Posterior vena cava (tissue), 2 donors: ENCODE results near the gene ZDHHC4. TPM values are rescaled to one million over a fixed set of nuclear protein-coding genes. Genes with fewer than 3 reads are reported as not detected.

Source experiments
- DNase-seq: peaks from one replicate; pipeline ENCODE4 v3.0.0-alpha.2; 2020; ENCODE audit warnings: low spot score
- intact Hi-C, 2 donors: fragments of 100-400 bp; cut with DNase I; formaldehyde crosslinking; loops; one replicate each; pipeline versions ENCODE4 v1.14.1 to v1.14.2; 2022 to 2023
- long read RNA-seq, 2 donors: library from polyadenylated mRNA; unstranded; transcript quantifications; one replicate each; pipeline ENCODE4 v2.0.0, GENCODE V29; 2020 to 2021
- total RNA-seq, 2 donors: library from RNA; stranded (reverse); fragmentation: NEBNext Ultra II Directional; extraction: Animal tissue kit (Norgen Biotek cat#: 25700); gene quantifications; one replicate each; pipeline ENCODE4 v1.2.1, GENCODE V29; 2021
- donor health status: DM: yes; HTN: yes; CAD: no.
- donor health status: DM: yes; HTN: yes; CAD: no.

Gene ZDHHC4
- total RNA-seq: 10 to 100 TPM; 34.2 to 36.9 TPM
- long read RNA-seq, donor 1, transcript ZDHHC4-201 (8 exons, 1,259 nt): major isoform, 6 of 16 reads
- long read RNA-seq, donor 1, partial matches to known transcripts: 0 of 16 reads
- long read RNA-seq, donor 1, other reads (novel, unspliced or antisense): 3 of 16 reads
- long read RNA-seq, donor 2, transcript ZDHHC4-205 (8 exons, 1,552 nt): minor isoform, 11 of 89 reads
- long read RNA-seq, donor 2, transcript ZDHHC4-208 (2 exons, 718 nt): minor isoform, 6 of 89 reads
- long read RNA-seq, donor 2, transcript ZDHHC4-201 (8 exons, 1,259 nt): major isoform, 40 of 89 reads
- long read RNA-seq, donor 2, transcript ZDHHC4-203 (9 exons, 1,461 nt): minor isoform, 8 of 89 reads
- long read RNA-seq, donor 2, partial matches to known transcripts: 4 of 89 reads
- long read RNA-seq, donor 2, other reads (novel, unspliced or antisense): 10 of 89 reads

DNA sequence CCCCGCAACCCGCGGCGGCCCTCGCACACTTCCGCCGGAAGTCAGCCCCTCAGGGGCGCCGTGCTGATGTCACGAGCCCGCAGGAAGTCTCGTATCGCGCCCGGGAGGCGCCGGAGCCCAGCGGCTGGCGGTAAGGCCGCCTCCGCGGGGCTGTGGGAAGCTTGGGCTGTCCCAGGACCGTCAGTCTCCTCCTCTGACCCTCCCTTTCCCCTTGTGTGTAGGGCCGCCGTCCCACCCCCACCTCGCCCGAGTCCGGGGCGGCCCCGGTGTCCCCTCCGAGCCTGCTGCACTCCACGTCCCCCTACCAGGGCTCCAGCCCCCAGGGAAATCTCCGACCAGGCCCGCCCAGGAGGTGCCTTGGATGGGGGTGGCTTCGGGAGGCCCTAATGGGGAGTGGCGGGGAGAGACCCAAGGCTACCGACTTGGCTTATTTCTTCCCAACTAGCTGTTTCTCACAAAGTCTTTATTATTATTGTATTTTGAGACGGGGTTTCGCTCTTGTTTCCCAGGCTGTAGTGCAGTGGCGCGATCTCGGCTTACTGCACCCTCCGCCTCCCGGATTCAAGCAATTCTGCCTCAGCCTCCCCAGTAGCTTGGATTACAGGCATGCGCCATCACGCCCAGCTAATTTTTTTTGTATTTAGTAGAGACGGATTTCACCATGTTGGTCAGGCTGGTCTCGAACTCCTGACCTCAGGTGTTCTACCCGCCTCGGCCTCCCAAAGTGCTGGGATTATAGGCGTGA, at the start of gene ZDHHC4:
Gene ZDHHC4 (plus strand): TSS at position 86 of the 745 bp plus-strand sequence. CDS start 3,108 bp downstream, outside the sequence.
- intact Hi-C loops: no loop called here
- peak; percentile 98 for DNase-seq

DNA sequence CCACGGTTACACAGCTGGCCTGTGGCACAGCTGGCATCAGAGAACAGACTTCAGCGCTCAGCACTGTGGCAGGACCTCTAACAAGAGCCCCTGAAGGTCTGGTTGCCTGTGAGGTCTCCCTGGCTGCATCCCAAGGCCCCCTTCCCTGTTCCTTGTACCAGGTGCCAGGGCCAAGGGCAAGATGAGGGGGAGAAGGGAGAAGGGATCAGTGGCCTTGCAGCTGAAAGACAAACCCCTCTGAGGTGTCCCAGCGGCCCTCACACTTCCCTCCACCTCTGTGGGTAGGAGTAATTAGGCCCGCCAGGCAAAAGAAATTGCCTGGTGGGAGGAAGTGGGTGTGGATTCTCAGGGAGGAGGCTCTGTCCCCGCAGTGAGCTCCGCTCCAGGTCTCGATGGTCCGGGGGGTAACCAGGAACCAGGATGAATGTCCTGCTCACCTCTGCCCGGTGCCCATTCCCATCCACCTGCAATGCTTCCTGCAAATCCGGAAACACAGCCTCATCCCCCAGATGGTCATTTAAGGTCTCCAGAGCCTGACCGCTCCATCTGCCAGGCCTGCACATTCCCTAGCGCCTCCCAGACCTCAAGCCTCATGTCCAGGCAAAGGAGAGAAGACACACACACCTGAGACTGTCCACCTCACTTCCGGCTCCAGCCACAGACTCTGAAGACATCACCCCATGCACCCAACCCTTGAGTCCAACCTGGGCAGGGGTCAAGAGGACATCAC, 48.7 kb upstream of the ZDHHC4 start:
- intact Hi-C loops: no loop called here
- DNase-seq: no peak

DNA sequence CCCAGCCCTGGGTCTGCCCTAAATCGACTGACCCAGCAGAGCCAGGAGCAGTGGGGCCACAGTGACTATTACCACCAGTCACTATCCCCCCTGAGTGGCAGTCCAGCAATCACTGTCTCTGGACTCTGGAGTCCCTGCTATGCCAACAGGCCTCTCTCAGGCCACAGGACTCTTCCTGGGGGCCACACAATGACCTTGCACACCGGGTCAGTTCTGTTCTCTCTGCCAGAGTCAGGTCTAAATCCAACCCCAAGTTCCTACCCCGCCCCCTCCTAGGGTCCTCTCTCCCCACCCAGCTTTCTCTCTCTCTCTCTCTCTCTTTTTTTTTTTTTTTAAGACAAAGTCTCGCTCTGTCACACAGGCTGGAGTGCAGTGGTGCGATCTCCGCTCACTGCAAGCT, 47.6 kb upstream of the ZDHHC4 start:
- DNase-seq: no peak
- intact Hi-C loops: no loop called here

DNA sequence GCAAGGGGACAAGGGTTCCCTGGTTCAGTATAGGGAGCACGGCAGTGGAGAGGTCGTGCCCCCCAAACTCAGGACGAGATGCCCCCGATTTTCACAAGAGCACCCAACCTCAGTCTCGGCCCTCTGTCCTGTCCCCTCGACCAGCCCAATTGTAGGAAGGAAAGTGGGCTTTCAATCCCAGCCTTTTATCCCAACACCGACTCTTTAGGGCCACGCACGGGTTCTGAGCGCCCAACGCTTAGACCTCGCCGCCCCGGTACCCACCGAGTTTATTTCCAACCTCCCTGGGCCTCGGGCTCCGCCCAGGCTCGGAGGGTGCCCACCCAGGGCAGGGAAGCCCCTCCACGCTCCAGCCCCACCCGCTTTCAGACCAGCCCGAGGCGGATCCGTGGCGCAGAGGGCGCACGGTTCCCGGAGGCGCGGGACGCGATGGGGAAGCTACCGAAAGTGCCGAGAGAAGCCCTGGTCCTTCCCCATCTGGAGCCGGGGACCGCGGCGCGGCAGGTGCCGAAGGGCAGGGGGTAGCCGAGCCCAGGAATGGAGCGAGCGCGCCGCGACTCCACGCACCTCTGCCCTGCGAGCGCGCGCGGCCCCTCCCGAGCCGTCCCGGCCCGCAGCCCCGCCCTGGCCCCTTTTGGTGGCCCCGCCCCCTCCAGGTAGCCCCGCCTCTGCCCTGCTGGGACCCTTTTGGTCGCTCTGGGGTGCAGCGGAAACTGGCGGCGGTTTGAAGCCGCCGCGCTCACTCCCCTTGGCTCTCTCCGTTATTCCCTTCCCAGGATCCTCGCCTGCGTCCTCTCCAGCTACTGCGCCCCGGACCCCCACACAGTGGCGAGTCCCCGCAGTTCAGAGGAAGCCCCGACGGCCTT, 46.4 kb upstream of the ZDHHC4 start:
- no peak for DNase-seq
- intact Hi-C loops: no loop called here

DNA sequence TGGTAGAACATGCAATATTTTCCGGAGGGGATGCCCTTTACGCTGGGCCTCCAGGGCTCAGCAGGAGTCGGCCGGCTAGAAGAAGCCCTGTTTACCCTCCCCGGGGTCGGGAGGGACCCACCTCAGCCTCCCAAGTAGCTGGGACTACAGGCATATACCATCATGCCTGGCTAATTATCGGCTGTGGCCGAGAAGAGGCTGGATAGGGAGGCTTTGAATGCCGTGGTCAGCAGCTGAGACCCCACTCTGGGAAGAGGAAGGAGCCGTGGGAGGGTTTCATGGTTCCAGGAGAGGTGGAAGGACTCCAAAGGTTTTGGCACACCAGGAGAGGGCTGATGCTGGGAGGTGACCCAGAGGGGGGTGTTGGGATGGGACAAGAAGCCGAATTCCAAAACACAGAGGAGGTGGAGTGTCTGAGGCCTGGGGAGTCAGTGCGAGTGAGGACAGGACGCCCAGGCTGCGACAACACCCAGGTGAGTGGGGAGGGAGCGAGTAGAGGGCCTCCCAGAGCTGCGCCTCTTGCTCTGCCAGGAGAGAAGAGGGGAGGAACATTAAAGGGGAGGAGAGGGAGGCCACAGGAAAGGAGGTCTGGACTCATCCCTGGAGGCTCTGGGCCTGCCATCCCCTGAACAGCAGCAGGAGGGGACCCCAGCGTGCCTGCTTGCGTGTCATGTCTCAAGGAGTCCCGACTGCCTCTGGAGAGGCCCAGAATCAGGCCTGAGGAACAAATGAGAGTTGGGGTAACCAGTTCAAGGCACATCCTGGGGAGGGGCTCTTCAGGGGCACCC, 45.6 kb upstream of the ZDHHC4 start:
- no peak for DNase-seq
- intact Hi-C loops: no loop called here

DNA sequence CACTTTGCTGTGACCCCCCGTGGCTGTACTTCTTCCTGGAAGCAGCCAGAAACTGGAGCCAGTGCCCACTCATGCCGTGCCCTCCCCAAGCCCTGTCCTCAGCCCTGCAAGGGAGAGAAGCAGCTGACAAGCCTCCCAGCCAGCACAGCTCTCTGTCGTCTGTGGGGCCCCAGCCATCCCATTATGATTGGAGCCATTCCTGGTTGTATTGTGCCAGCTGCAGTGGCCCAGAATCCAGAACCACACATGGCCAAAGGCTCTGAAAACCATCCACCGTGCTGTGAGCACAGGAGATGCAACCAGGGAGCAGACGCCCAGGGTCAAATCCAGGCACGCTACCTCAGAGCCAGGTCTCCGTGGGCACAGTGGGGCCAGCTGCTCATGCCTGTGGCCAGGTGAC, 44.7 kb upstream of the ZDHHC4 start:
- no peak for DNase-seq
- intact Hi-C loops: no loop called here

DNA sequence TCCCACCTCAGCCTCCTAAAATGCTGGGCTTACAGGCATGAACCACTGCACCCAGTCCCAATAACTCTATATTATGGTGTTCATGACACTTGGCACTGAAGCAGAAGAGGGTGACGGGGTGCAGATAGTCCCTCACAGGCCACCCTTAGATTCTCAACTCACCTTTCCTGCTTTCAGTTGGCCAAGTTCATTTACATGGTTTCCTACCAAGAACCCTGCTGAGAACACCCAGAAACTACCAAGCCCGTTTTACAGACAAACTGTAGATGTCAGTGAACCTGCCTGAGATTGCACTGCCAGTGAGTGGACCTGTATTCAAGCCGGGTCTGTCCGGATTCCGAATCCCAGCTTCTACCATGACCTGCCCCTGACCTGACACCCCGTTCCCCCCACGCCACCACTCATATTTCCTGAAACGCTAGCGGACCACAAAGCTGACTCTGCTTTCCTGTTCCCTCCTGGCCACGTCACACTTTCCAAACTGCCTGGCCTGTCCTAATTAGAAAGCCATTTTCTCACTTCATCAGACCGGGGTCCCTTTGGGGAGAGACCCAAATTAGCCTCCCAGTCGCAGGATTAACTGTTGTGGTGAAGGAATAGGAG, 43.3 kb upstream of the ZDHHC4 start:
- DNase-seq: no peak
- intact Hi-C loops: no loop called here

DNA sequence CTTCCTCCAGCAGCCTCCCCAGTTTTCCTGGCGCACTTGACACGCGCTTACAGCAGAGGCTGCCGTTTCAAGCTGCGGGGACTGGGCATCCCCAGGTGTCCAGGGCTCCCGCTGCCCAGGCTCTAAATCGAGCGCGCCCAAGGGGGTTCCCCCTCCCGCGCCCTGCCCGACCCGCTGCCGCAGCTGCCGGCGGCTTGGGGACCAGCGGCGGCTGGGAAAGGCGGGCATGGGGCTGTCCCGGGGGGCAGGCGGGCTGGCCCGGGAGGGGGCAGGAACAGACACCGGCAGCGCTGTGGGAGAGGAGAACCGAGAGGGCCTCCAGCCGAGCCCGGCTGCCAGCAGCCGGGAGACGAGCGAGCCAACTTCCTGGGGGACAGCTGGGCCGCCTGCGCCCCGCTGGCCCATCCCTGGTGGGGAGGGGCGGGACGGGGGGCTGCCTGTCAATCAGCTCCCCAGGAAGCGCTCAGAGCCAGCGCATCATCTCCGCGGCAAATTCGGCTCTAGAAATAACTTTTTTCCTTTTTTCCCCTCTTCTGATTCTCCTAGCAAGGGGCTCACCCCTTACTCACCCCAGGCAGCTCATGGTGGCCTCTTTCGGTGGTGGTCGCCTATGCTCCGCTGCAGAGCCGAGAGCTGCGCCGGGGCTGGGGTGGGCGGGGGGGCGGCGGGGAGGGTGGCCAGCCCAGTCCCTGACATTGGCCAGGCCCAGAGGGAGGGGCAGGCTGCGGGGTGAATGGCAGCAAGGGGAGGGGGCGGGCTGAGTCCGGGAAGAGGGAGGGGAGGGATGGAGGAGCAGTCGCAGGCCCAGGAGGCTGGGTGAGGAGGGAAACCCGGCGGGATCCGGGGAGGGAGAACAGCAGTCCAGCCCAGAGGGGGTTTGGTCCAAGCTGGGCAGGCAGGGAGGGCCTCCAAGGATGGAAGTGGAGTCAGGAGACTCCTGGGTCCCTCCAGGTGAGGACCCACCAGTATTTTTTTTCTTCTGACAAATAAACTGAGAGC, 40.7 kb upstream of the ZDHHC4 start:
- DNase-seq: no peak
- intact Hi-C loops: no loop called here

DNA sequence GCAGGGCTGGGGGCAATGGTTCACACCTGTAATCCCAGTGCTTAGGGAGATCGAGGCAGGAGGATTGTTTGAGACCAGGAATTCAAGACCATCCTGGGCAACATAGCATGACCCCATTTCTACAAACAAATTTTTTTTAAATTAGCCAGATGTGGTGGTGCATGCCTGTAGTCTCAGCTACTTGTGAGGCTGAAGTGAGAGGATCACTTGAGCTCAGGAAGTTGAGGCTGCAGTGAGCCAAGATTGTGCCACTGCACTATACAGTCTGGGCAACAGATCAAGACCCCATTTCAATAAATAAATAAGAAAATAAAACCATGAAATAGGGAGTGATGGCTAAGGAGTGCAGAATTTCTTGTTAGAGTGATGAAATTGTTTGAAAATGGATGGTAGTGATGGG, 34.9 kb upstream of the ZDHHC4 start:
- DNase-seq: no peak
- intact Hi-C loops: no loop called here

DNA sequence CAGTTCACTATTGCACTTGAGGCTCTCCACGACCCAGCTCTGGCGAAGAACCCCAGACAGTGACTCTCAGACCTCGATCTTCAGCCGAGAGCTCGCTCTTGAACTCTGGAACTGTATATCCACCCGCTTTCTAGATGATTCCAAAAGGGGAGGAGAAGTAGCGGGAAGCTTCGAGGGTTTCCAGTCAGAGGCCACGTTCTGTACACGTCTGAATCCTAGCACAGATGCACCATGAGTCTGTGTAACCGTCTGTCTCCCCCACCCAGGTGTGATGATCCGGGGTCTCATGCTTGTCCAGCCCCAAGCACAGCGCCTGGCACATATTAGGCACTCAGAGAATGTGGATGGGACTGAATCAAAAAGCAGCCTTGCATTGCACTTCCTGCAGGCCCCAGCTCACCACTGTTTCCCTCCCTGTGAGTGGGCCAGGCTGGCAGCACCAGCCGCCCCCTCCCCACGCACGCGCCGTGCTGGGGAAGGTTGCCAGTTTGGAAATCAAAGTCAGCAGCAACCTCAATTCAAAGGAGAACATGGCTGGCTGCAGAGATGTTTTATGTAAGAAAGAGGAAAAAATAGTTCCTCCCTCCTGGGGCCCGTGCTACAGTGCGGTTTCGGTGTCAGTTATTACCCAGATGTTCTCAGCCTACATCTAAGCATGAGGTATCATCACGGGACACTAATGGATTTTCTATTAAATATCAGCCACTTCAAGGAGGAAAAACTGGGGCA, 31.7 kb upstream of the ZDHHC4 start:
- intact Hi-C loops: no loop called here
- DNase-seq: no peak

DNA sequence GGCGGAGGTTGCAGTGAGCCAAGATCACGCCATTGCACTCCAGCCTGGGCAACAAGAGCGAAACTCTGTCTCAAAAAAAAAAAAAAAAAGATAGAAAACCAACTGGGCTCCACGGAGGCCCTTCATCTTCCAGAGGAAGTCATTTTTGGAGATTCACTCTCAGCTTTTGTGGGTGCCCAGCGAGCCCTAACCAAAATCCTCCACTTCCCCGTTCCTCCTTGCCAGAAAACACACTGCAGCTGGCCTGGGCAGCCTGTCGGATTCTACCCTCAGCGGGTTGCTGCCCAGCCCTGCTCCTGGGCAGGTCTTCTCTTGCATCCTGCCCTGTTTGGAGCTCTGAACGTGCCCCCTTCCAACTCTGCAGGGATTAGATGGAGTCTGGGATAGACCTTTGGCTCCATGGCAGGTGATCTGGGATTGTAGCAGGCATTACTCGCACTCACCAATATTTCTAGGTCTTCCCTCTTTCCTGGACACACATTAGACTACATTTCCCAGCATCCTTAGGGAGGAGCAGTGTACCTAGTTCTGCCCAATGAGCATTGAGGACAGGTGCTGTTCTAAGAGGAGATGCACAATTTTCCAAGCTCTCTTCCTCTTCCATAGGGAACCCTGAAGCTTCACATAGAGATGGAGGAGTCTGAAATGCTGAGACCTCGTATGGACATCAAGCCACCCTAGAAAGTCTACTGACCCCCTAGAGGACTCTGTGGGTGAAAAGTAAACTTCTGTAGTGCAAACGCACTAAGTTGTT, 30.6 kb upstream of the ZDHHC4 start:
- no peak for DNase-seq
- intact Hi-C loops: no loop called here

DNA sequence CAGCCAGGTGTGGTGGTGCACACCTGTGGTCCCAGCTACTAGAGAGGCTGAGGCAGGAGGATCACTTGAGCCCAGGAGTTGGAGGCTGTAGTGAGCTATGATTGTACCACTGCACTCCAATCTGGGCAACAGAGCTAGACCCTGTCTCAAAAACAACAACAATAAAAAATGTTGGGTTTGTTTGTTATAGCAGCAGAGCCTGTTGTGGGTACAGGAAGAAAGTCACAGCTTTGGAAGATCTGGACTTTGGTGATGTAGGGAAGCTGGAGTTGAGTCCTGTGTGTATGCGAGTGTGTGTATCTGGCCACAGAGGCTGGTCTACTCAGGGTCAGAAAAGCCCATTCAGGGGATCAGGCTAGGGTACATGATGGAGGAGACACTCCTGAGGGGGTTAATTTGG, 29.9 kb upstream of the ZDHHC4 start:
- DNase-seq: no peak
- intact Hi-C loops: no loop called here

DNA sequence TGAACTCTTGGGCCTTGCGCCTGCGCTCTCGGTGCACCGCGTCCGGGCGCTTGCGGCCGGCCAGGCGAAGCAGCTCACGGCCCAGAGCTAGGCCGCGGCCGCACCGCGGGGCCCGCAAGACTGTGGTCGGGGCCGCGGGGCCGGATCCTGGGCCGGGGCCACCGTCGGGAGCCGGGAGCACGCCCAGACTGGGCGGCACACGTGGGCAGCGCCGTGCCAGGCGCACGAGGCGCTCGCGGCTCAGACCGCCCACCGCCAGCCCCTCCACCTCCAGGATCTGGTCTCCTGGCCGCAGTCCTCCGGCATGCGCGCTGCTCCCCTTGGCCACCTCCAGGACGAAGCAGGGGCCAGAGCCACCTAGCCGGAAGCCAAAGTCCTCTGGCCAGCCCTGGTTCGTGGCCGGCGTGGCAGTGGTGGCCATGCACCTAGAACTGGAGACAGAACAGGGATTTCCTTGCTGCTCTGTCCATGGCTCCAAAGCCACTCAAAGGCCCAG, 26.2 kb upstream of the ZDHHC4 start, which contains the start of gene GRID2IP:
Gene GRID2IP (minus strand): TSS at position 446 of the 496 bp plus-strand sequence. CDS start 25 bp downstream, at position 421.
- no peak for DNase-seq
- intact Hi-C loops: no loop called here

DNA sequence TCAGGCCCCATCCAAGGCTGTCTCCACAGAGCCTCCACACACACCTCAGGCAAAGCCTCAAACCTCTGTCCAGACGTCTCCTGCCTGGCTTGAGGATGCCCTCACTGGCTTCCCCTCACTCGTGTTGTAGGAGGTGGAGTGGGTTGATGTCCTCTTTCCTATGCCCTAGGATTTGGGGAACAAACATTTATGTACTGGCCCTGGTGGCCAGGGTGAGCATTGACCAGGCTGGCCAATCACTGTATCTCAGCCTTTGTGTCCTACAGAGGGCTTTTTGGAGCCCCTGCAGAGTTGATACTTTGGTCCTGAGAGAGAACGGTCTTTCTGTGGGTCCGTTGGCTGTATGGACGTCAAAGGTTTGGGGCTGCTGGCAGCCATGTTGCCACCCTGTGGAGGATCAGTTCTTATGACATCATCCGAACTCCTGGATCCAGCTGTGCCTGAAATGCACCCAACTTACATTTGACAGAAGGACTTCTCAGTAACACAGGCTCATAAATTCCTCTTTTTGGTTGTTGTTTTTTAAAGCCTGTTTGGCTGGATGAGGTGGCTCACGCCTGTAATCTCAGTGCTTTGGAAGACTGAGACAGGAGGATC, 23.7 kb upstream of the ZDHHC4 start:
- DNase-seq: no peak
- intact Hi-C loops: no loop called here

DNA sequence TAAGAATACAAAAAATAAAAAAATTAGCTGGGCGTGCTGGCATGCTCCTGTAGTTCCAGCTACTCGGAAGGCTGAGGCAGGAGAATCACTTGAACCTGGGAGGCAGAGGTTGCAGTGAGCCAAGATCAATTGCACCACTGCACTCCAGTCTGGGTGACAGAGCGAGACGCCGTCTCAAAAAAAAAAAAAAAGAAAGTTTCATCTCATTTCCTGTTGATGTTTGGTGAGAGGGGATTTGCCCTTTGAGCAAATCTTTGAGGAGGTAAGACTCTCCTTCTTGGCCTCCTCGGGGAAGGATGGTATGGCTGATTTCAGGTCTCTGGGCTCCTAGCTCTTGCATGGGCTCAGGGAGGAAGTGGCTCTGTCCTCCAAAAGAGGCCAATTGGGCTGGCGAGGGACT, 22.4 kb upstream of the ZDHHC4 start:
- DNase-seq: no peak
- intact Hi-C loops: no loop called here
